GM10266 (cell line): ENCODE data around the gene MSI2.

Source experiments
- DNase-seq: peaks from one replicate; pipeline ENCODE4 v3.0.0; 2012; ENCODE audit errors: extremely low spot score
- TF ChIP-seq, protein P1 (sequence below): IDR thresholded peaks from 2 replicates; pipeline ENCODE4 v1.5.1; 2012; ENCODE audit warnings: mild to moderate bottlenecking, low read depth; ENCODE audit not compliant: control insufficient read depth, insufficient read depth; ENCODE audit errors: missing control alignments

Gene MSI2

DNA sequence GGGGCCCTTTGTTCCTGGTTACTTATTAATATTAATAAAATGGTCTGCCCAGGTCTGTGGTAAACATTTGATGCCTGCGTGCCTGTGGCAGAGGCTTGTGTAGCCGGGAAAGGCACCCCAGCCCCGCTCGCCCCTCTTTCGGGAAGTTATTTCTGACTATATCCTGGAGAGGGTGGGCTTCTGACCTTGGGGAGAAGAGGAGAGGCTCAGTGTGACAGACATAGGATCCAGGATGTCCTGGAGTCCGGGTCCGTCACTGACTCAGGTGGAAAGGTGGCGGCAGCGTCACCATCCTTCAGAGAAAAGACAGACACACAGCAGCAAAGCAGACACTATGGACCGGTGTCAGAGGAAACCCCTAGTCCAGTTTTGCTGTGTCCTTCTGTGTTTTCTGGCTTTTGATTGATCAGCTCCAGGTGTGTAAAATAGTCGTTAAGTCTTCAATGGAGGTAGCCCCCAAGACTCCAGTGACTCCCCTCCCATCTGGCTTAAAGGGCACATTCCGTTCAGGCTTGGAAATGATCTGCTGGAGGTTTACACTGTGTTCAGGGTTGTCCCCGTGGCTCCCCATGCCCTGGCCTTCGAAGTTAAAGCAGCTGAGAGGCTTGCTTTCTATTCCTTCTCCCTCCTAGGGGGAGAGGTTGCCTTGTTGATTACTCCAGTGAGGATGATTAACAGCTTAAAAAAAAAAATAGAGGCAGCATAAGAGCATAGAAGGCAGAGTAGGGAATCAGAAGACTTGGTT, 407.2 kb downstream of the MSI2 start:
- no peak for DNase-seq
- TF ChIP-seq, protein P1, sequence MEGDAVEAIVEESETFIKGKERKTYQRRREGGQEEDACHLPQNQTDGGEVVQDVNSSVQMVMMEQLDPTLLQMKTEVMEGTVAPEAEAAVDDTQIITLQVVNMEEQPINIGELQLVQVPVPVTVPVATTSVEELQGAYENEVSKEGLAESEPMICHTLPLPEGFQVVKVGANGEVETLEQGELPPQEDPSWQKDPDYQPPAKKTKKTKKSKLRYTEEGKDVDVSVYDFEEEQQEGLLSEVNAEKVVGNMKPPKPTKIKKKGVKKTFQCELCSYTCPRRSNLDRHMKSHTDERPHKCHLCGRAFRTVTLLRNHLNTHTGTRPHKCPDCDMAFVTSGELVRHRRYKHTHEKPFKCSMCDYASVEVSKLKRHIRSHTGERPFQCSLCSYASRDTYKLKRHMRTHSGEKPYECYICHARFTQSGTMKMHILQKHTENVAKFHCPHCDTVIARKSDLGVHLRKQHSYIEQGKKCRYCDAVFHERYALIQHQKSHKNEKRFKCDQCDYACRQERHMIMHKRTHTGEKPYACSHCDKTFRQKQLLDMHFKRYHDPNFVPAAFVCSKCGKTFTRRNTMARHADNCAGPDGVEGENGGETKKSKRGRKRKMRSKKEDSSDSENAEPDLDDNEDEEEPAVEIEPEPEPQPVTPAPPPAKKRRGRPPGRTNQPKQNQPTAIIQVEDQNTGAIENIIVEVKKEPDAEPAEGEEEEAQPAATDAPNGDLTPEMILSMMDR: no peak

DNA sequence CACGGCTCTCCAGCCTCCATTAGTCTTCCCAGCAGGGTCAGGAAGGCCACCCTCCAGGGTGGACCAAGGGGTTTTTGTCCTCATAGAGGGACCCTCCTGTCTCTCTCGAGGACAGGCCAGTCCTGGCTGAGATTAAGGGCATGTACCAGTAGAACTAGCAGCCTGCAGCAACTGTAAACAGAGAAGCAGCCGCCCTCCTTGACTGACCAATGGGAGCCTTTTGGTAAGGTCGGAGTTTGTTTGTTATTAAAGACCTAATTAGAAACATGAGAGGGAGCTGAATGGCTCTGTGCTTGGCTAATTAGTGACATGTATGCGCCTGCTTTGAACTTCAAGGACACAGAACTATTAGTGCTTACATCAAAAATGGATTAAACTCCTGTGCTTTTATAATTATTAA, 408.8 kb downstream of the MSI2 start:
- TF ChIP-seq, protein P1: no peak
- no peak for DNase-seq

DNA sequence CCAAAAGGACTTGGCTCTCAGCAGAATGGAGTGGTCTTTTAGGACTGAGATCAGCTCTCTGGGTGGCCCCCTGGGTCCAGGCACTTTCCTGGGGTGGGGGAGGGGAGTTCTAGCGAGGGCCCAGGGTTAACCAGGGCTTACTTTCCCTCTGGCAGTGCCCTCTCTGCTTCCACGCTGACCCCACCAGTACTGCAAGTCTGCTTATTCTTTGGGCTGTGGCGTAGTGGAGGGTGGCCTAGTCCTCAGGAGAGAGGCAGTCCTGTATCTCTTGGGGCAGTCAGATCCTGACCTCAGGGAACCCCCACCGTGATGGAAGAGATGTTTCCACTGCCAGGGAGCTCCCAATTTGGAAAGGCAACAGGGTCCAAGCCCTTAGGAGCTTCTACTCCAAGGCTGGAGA, 409.4 kb downstream of the MSI2 start:
- DNase-seq: no peak
- TF ChIP-seq, protein P1: no peak

DNA sequence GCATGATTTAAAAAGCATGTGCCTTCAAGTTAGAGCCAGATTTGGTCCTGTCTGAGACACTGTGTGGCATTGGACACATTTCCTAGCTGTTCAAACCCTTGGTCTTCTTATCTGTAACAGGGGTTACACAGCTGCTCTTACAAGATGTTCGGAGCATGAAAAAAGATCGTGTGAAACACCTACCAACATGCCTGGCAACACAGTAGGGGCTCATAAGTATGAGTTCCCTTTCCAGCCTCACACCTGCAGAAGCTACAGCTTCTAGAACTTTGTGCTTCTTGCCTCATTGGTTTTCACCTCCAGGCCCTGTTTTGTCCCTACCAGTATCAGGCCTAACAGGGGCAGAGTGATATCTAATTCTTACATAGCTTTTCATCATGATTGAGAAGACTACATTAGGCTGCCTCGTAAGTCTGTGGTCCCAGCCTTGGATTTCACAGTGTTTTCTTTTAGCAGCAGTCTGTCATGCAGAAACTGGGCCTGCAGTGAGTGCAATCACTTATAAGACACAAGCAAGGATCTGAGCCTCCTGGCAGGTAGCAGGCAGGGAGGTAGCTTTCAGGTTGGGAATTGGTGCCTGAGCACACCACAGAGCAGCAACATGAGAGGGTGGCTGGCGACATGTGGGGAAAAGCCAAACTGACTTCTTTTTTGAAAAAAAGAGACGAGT, 410.0 kb downstream of the MSI2 start:
- DNase-seq: no peak
- TF ChIP-seq, protein P1: no peak

DNA sequence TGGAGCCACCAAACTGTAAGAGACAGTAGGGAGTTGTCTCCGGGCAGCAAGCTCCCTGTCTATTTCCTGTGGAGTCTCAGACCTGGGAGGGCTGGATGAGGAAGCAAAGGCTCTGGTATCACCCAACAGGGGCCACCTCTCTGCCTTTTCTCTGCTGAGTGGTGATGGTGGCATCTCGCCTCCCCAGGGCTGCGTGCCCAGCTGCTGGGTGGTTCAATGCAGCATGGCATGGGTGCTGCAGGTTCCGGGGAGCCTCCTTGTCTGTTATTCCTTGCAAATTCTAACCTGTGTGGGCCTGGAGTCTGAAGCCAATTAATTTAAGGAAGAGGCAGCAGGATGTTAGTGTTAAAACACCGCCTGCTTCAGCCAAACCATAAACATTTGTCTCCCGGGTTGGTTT, 410.6 kb downstream of the MSI2 start:
- DNase-seq: no peak
- TF ChIP-seq, protein P1: no peak

DNA sequence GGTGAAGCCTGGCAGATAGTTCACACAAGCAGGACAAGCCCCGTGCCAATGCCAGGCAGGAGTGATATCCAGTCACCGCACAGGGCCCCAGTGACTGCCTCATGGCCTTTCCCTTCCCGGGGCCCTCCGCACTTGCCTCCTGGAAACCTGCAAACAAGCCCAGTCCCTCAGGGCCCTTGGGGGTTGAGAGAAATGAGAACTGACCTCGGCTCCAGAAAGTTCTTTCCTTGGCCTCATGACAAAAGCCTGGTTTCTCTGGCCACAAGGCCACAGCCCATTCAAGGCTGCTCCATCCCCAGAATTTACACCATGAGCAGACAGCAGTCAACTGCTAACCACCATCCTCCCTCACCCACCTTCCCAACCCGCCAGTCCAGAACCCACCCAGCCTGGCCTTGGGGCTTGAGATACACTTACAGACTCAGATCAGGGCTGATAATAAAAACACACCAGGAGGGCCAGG, 411.2 kb downstream of the MSI2 start:
- DNase-seq: no peak
- TF ChIP-seq, protein P1: no peak

DNA sequence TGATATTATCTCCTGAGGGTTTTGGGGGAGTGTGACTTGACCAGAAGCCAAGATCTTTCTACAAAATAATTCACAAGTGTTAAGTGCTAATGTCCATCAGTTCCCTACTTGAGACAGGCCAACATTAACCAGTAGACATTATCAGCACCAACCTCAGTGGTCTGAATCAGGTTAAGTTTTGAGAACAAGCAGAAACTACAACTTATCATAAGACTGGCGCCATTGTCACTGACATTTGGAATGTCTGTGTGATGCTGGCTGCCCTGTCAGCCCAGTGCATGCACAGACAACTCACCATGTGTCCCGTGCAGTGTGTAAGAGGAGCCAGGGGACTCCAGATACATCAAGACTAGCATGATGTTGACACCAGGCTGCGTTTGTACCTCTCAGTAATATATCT, 412.0 kb downstream of the MSI2 start:
- DNase-seq: no peak

More for the DNA sequence above, 412.0 kb downstream of the MSI2 start:
- TF ChIP-seq, protein P1: no peak
